Stimulated activated CD8-positive, alpha-beta memory T cell treated with anti-CD3 and anti-CD28 coated beads, Interleukin-2, amount 100 ng/mL, for 48 hours (primary cell): ENCODE data around the gene MPRIP.

Source experiments
- DNase-seq, 2 donors: peaks; one replicate each; pipeline ENCODE4 v3.0.0-alpha.2; 2020; ENCODE audit warnings: low read depth in 2 of 2

MPRIP gene

DNA sequence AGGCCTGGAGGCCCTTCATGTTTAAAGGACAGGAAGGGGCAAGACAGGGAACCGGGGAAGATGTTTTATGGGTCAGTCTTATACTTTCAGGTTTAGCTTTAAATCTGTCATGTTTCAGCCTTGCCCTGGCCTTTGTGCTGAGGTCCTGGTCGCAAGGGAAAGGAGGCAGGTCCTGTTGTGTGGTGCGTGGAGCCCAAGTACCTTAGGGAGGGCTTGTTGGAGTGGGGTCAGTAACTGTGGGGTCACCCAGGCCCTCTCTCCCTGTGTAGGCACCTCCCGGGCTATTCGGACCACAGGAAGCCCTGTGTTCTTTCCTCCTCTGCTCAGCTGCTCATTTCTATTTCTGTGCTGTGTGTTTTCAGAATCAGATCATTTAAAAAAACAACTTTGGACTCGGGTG, 42.7 kb downstream of the MPRIP start:
- no peak for DNase-seq

DNA sequence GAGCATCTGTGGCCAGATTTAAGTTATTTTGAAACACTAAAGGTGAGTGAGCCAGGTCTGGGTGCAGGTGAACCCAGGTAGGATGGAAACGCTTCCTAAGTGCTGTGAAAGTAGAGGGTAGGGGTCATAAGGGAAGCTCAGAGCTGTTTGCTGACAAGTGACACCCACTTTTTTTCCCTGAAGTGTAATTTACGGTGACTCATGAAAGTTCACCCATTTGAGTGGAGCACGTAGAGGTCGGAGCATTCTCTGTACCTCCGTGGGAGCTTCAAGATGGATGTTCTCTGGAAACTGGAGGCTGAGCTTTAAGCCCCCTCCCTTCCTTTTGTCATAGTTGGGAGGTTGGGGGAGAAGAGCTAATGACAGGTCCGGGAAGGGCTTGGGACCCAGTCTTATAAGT, 44.3 kb downstream of the MPRIP start:
- no peak for DNase-seq

- no peak for DNase-seq
Measured at GRCh38 chr17:17087424-17088015, 45.3 kb downstream of the MPRIP start.

DNA sequence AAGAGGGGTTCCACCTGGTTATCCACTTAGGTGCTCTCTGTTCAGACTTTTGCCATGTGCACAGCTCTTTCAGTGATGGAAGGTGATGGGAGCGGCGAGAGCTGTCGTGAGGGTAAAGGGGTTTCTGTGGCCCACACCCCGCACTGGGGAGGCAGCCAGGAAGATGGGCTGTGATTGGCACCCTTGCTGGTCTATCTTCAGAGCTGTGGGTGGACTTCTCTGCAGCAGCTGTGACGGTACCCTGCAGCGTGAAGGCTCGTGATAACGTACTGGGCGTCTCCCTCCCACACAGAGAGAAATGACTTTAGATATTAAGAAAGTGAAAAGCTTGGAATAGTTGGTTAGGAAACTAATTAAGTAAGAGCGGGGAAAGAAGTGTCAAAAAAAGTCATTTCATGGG, 45.8 kb downstream of the MPRIP start:
- no peak for DNase-seq

DNA sequence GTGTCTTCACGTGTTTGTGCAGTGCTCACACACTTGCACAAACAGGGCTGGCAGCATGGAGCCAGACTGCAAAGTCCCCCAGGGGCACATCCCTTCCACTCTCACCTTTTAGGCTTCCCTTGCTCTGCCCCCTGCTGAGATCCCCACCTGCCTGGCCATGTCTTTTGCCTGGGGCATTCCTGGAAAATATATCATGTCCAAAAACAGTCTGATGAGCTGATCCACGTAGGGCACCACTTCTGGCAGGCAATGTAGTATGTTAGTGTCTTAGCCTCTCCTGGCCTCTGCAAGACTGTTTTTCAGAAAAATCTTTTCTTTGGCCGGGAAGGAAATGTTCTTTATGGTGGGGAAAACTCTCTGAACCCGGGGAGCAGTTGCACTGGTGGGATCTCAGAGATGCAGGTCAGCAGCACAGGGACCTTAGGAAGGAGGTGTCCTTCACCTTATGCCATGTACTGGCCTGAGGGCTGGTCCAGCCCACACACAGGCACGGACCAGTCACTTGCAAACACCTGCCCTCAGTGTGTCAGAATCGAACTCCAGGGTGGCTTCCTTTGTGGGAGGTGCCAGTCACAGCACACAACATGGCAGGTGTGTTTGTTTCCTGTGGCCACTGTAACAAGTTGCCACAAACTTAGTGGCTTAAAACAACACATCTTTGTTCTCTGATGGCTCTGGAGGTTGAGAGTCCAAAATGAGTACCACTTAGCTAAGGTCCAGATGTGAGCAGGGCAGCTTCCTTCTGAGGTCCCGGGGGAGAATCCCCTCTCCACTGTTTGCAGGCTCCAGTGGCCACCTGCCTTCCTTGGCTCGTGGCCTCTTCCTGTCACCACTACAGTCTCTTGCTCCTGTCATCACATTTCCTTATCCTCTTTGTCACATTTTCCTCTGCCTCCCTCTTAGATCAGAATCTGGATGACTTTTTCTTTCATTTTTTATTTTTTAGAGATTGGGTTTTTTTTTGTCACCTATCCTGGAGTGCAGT, 46.6 kb downstream of the MPRIP start:
- DNase-seq = no peak

DNA sequence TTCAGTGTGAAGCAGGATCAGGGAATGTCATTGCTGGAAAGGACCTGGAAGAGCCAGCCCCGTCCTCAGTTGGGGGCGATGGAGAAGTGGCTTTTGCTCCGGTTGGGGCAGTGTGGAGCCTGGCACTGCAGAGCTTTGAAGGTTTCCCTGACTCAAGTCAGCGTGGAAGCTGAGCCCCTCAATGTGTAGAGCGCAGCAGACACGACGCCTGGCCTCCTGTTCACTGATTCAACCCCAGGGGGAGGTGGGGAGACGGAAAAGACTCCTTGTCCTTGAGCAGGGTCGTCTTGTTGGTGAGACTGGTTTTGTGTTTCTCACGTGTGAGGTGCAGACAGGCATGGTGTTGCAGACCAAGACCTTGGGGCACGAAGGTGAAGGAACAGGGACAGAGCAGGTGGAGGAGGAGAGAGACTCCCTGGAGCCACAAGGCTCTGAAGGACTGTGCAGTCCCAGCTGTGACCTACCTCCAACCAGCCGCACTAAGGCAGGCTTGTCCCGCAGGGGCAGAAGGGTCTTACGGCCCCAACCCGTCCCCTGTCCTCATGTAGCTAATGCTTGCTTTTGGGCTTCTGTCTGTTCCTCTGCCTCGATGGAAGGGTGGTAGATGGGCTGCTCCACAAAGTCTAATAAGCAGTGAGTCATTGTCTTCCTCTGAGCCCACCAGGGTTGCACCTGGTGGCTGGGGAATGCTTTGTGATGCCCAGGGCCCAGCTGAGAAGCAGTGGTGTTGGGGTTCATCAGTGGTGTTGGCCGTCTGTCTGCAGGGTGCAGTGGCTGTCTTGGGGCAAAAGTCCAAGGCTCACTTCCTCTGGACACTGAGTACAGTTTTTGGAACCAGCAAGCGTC, 47.8 kb downstream of the MPRIP start:
- DNase-seq = no peak

GRCh38 chr17:17090642-17091103, 48.4 kb downstream of the MPRIP start:
- DNase-seq = no peak

DNA sequence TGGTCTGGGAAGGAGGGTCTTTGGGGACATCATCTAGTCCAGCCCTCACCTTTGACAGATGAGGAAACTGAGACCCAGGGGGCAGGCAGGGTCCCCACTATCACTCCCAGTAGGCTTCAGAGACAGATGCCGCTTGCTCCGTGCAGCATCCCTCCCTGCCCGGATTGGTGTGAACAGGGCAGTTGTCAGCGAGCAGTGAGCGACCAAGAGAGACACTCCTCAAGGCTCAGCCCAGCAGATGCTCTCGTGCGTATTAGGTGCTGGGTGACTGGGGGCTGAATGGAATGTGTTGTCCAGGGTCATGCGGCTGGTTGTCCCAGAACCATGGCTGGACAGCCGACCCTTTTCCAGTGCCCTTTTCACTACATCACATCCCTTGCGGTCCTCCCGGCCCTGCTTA, 49.0 kb downstream of the MPRIP start:
- DNase-seq = no peak

DNA sequence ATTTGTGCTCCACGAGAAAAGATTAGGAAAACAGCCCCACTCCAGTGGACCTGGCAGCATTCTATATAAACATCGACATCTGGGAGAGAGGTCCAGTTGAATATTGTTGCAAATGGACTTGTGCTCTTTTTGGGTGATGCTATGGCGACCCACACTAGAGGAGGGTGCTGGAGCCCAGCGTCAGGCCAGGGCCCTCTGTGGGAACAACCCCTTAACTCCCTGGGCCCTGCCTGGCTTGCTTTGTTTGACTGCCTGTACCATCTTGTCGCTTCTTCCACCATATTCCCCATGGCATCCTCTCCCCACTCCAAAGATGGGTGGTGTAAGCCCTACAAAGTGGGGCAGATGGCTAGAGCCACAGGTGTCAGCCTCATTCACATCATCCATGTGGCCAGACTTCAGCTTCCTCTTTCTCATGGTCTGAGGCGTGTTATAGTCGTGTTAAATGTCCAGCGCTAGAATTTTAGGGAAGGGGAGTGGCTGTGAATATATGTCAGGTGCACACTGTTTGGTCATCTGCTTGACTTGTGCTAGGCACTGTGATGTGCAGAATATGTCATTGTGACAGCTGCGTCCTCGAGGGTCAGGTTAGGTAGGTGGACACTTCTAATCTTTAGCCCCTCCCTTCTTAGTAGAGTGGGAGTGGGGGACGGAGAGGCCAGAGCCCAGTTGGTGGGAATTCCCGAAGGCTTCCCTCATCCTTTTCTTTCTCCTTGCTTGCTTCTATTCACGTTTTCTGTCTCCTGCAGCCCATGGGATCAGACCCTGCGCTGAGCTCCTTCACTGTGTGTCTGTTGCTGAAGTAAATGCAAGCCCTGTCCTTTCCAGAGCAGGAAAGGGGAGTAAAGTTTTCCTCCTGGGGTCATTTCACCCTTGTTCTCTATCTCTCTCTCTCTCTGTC, 49.8 kb downstream of the MPRIP start:
- no peak for DNase-seq

GRCh38 chr17:17093764-17094163, 51.5 kb downstream of the MPRIP start:
- no peak for DNase-seq

- DNase-seq = no peak
Measured at GRCh38 chr17:17096438-17097178, 54.4 kb downstream of the MPRIP start.

DNA sequence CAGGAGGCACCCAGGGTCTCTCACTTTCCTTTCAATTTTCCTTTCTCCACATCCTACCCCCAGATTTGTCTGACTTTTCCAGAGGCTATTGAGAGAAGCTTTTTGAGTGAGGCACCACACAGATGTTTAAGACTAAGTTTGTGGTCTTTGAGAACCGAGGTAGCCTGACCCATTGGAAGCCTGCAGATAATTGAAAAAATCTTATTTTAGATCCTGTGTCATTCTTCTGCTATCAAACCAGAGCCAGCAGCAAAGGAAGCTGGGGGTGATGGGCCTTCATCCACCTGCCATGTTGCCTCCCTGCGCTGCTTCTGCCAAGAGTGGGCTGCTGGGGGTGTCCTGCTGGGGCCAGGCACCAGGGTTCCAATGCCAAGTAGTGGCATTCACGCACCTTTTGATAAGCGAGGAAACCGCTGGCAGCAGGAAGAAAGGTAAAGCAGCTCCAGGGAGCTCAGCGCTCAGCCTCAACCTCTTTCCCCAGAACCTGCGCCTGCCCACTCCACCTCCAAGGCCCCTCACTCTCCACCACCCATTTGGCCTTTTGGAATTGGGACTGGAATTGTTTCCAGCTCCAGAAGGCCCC, 55.6 kb downstream of the MPRIP start:
- no peak for DNase-seq

GRCh38 chr17:17098551-17099179, 56.4 kb downstream of the MPRIP start:
- DNase-seq = no peak

- DNase-seq = no peak
Measured at GRCh38 chr17:17102176-17102575, 59.9 kb downstream of the MPRIP start.

DNA sequence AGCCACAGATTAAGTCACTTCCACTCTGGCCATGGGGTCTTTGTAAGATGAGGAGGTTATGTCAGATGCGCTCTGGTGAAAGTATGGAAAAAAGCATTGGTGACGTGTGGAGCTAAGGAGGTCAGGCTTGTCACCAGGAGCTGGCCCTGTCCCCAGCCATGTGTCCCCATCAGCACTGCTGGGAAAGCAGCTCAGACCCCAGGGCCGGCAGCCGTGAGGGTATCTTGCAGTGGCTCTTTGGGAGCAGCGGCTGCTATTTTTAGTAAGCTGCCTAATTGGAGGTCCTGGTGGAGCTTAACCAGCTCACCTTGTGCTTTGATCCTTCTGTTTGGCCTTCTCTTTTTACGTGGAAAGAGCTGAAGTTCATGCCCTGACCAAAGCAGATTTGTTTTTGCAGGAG, 60.9 kb downstream of the MPRIP start:
- DNase-seq = no peak

DNA sequence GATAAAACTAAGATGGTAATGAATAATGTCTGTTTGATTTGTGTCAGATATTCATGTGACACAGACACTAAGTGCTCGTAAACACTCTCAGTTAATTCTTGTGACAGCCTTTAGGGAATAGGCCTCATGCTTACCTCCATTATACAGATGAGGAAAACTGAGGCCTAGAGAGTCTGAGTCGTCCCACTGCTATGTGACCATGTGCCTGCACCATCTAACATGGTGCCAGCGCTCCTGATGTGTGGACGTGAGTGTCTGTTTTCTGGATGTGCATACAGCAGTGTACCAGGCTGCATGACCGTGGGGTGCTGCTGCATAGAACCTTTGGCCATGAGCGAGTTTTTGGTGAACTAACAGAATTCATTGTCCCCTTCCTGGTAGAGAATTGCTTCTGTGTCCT, 61.8 kb downstream of the MPRIP start:
- no peak for DNase-seq

DNA sequence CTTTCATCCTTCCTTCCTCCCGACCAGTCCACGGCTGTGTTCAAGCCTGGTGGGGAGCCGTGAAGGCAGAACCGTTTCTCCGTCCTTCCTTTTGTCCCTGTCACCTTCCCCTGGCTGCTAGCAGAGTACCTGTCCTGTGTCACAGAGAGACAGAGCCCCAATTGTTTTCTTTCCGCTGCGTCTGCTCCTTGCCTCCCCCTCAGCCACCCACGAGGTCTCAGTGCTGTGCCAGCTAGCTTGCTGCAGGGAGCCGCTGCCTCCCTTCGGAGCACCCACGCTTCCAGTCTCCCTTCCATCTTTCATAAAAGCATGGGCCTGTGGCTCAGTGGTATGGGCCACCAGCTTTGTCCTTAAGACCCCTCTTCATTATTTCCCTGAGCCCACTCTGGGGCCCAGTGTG, 62.2 kb downstream of the MPRIP start:
- DNase-seq = no peak

DNA sequence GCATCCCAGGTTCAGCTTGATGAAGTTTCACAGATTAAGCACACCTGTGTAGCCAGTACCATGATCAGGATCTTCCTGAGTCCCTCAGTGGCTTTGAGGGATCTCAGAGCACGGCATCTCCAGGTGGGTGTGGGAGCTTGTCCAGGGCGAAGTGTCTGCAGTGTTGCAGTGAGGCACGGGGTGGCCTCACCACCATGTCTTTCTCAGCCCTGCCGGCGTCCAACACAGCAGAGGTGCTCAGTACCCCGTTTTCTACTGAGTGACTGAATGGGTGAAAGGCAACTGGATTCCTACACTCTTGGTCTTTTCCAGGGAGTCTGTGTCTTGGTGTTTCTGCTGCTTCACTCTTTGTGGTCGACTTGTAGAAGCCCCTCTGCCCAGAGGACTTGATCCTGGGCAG, 63.7 kb downstream of the MPRIP start:
- no peak for DNase-seq

DNA sequence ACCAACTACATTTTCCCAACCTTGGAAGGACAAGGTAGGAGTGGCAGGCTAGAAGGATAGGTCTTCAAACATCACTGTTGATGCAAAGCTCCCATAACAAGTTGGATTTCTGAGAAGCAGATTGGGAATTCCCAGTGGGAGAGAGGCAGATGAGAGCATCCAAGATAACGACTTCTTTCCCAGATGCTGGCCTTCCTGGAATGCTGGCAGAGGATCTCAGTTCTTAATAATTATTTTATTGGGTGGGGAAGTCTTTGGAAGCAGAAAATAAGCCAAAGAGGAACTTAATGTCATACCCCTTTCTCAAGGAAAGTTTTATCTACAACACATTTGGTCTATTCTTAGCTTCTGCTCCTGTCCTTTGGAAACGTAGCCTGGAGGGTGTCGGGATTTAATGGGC, 64.5 kb downstream of the MPRIP start:
- DNase-seq = no peak

GRCh38 chr17:17107281-17107680, 65.0 kb downstream of the MPRIP start:
- DNase-seq = no peak
